D341Med (cell line): ENCODE results near the gene HOTAIR.

Experiments
- DNase-seq: peaks from one replicate; pipeline ENCODE4 v3.0.0; 2012; ENCODE audit warnings: low spot score

Gene HOTAIR

GRCh38 chr12:53974084-53975063 lies at the start of gene HOTAIR:
Gene HOTAIR (minus strand): TSS chr12:53974954.
- peak; percentile 69 for DNase-seq

DNA sequence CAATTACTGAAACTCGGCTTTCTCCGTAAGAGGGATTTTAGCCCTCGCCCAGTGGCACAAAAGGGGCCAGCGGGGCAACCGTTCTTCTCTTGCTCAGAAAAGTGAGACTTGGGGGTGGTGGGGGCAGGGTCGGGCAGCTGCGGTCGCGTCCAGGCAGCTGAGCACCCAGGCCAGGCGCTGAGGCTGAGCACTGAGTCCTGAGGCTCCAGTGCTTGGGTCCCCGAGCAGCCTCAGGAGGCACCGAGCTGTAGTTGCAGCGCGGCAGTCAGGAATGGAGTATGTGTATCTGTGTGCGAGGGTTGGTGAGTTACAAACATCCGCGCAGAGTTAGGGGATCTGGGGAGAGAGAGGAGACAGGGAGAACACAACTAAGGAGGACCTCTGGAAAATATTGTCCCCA lies 49.4 kb upstream of the HOTAIR start:
- no peak for DNase-seq

DNA sequence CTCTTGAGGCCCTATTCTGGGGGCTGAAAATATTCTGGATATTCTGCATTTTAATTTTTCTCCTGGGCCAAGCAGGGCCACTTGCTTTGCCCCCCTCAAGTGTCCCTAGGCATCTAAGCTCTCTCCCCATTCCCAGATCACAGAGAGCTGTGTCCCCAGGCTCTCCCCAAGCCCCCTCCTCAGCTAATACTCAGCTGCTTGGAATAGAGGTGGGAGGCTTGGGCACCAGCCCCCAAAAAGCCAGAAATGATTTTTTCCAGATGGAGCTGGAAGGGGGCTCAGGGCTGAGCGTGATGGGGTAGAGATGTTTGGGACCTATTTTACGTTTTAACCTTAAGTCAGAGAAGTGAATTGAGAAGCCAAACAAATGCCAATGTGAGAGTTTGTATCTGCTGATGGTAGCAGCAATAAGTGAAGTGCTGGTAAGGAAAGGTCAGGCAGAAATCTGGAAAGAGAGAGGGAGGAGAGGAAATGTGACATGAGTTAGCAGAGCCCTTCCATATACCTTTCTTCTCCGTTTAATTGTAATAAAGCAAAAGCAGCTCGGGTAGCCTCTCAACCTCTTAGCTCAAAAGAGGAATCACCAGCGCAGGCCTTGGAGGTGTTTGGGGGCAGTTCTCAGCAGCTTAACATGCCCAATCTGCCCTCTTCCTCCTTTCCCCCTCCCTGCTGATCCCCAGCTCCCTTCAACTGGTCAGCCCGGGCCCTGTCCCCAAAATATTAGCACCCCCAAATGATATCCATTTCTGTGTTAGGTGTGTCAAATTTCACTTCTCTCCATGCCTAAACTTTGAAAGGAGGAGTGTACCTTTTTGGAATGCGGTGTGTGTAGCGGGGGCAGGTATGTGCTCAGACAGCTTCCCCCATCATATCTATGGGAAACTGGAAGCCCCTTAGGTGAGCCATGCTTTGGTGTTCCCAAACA lies 48.5 kb upstream of the HOTAIR start:
- DNase-seq, result no peak

GRCh38 chr12:54021432-54022013 lies 46.8 kb upstream of the HOTAIR start:
- DNase-seq, result no peak

DNA sequence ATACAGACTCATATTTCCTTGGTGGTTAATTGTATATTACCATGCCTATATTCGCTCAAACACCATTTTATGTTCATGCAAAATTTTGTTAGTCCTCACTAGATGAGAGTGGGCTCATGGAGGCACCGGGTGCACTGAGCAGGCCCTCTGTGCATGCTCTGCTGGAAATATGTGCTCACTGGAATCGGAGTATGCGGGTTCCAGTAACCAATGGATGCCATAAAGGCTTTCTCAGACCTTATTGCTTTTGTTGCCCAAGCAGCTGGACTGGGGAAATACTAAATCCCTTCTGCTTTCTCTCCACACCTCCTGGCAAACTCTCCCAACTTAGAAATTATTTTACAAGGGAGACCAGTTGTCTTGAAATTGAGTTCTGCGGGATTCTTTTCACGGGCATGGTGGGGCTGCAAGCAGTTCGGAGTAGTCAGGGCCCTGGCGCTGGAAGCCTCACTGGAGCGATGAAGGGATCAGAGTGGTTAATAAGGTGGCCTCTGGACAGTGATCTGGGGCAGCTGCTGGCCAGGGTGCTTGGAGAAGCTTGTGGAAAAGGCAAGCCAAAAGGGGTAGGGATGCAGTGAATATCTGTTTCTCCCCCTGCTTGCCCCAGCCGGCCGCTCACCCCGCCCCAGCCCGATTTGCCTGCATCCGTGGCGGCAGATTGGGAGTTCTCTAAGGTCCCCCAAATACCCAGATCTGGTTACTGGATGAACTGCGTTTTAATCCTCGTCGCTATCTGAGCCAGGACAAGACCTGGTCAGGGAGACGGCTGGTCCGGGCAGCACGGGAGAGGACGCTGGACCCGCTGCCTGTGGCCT lies 46.0 kb upstream of the HOTAIR start:
- DNase-seq, result no peak

- DNase-seq, result no peak
Observed at GRCh38 chr12:54019924-54020590, 45.3 kb upstream of the HOTAIR start.

DNA sequence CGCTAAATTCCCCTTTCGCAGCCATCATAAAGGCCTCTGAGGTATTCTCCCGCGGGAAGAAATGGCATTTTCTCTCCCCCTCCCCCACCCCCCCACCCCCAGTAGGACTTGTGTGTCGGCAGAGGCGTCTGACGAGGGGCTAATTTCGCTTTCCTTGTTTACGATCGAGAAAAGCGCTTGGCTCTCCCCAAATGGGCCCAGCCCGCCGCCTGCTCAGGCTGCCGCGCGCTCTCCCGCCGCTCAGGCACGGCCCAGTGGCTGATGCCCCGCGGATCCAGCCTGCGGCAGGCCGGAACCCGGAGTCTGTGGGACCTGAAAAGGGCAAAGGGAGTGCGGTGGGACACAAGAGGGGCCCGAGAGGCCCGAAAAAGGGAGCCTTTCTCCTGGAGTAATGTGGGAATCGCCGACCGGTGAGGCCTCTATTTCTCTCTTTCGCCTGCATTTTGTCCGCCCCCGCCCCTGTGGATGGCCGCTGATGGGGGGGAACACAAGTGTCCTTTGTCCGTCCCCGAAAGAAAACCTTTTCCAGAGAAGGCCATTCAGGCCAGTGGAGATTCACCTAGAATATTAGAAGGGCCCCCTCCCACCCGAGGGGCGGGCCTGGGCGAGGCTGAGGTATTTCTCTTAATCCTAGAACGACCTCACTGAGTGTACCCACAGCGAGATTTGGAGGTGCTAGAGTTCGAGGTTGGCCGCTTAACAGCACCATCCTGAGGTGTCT lies 44.5 kb upstream of the HOTAIR start:
- no peak for DNase-seq

DNA sequence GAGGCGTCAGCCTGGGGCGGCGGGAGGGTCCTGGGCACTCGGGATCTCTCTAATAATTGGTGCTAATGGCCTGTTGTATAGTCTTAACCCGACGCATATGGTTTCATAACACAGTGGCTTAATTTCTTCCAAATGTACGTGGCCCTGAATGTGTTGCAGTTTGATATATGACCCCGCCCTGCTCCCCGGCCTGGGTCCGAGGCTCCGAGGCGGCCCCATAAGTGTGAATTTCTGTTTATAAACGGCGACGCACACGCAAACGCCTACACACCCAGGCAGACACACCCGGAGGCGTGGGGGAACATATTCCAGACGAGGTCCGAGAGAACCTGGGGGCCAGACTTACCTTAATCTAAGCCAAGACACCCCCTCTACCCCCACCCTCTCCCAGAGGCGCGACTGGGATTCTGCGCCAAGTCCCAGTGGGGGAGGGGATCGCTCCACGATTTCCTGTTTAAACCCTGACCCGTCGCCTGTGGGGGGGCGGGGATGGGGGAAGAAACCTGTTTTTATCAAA lies 43.8 kb upstream of the HOTAIR start:
- DNase-seq, result no peak

GRCh38 chr12:54017878-54018467 lies 43.2 kb upstream of the HOTAIR start:
- peak; percentile 95 for DNase-seq

- peak; percentile 59 for DNase-seq
Observed at GRCh38 chr12:54017027-54017788, 42.5 kb upstream of the HOTAIR start.

DNA sequence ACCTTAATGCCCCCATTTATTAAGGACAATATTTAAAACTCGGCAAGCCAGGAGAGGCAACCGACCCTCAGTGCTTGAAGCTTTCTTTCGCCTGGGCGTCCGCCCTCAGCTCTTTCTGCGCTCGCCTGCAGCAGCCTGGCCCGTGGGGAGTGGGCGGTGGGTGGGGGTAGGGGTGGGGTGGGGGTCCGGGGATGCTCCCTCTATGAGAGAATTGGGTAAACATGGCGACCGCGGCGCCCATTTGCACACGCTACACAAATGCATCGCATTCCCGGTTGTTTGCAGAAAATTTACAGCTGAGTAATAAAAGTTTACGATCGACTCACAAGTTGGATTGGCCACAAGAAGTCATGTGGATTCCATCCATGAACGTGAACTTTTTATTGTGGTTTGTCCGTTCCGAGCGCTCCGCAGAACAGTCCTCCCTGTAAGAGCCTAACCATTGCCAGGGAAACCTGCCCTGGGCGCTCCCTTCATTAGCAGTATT lies 41.8 kb upstream of the HOTAIR start:
- DNase-seq, result no peak

GRCh38 chr12:54016051-54016450 lies 41.3 kb upstream of the HOTAIR start:
- no peak for DNase-seq

GRCh38 chr12:54015018-54015931 lies 40.5 kb upstream of the HOTAIR start:
- no peak for DNase-seq

DNA sequence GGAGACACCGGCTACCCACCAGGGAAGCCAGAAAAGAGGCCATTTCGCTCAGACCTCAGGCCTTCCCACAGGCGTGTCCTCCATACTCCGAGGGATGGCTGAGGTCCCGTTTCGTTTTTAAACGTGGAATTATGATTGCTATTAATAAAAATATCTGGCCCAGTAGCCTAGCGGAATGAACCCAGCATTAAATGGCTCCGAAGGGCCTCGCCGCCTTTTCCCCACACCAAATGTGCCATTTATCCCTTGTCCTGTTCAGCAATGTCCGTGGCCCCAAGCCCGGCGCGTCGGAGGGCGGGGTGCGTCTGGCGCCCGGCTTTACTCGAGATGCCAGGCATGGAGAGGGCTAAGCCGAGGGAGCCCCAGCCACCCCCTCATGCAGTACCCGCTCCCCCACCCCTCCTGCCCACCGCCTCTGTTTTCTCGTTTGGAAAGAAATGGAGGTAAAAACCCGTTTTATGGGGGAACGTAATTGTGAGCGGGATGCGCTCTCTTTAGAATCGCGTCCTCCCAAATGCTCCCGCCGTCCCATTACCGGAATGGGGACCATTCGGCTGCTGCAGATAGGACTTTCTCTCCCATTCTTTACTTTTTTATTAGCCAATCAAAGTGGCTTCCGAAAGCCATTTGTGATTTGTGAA lies 39.7 kb upstream of the HOTAIR start:
- no peak for DNase-seq

DNA sequence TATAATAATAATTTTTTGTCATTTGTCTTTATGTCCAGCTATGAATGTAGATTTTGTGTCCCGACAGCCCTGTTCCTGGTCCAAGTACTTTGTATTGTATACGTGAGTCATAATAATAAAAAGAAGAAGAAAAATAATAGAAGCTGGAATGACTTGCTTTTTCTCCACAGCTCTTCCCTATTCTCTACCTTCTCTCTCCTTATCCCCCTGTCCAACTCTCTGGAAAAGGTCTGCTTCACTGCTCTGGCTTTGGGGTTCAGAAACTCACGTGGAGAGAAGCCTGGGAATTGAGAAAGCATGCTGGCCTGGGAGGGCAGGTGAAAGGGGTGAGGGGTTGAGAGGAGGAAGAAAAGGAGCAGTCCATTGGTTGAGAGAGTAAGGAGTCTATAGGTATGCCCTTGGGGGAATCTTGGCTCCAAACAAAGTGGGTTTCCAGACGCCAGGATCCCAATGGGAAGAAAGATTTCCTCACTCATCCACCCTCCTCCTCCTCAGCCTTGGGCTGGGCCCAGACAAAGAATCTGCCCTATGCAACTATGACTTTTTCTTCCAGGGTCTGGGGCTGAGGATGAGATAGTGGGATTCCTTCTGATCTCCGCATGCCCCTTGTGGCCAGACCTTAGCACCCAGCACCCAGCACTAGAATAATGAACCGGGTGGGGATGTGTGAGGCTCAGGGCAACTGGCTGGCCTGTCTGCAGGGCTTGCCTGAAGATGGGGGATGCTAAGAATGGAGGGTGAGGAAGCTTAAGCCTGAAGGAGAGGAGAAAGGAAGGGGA lies 38.1 kb upstream of the HOTAIR start:
- DNase-seq, result no peak
